Coronary artery (tissue), 2 donors: ENCODE data around the gene EML6.

Source experiments
- DNase-seq: peaks from one replicate; pipeline ENCODE4 v3.0.0-alpha.2; 2017; ENCODE audit warnings: low spot score
- H3K27ac ChIP-seq, 2 donors: fragments of 200-600 bp; sonication (generic); one replicate each; pipeline ENCODE4 v1.5.1; 2016 to 2019
- H3K4me3 ChIP-seq: fragments of 200-600 bp; sonication (generic); 2 replicates; pipeline ENCODE4 v1.5.1; 2016; ENCODE audit warnings: mild to moderate bottlenecking, moderate library complexity
- TF ChIP-seq, protein P1 (sequence below): fragments of 200-600 bp; sonication (generic); IDR thresholded peaks from one replicate; pipeline ENCODE4 v1.5.1; 2019; ENCODE audit warnings: antibody characterized with exemption

Gene EML6

DNA sequence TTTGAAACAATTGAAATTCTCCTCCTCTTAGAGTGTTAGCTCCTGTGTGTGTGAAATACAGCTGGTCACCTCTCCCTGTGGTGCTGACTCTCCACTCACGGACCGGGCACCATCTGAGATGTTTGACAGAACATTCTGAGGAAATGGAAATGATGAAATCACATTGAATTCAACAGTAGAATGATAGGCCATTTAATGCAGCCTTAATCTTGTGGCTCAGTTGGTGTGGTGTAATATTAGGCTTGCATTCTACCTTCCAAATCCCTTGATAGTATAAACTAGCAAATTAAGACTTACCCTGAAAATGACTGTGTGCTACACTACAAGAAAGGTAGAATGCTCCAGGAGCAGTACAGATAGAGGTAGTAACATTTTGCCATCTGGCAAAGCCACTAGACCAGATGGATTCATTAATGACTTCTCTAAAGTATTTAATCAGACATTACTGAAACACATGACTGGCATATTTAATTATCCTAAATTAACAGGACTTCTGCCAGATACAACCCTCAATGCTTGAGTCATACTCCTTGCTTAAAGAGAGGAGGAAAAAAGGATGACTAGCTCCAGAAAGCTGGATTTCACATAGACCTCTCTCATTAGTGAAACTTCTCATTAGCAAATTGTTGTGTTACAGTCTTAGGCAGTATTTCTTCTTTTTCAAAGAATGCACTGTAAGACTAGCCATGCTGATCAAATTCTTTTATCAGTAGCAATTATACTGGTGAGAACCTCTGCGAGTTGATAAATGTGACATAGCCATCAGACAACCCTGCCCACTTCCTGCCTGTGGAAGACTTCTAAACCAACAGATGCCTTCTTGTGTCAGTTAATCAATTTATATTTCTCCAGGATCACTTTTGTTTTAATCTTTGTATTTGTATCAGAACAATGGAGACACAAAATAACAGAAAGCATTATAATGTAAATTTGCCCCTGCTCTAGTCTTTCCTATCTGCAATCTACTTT, 80.6 kb downstream of the EML6 start:
- Histone ChIP-seq H3K4me3 (no peak overlapping the region), H3K27ac (no peak overlapping the region)
- DNase-seq: no peak
- TF ChIP-seq, protein P1, sequence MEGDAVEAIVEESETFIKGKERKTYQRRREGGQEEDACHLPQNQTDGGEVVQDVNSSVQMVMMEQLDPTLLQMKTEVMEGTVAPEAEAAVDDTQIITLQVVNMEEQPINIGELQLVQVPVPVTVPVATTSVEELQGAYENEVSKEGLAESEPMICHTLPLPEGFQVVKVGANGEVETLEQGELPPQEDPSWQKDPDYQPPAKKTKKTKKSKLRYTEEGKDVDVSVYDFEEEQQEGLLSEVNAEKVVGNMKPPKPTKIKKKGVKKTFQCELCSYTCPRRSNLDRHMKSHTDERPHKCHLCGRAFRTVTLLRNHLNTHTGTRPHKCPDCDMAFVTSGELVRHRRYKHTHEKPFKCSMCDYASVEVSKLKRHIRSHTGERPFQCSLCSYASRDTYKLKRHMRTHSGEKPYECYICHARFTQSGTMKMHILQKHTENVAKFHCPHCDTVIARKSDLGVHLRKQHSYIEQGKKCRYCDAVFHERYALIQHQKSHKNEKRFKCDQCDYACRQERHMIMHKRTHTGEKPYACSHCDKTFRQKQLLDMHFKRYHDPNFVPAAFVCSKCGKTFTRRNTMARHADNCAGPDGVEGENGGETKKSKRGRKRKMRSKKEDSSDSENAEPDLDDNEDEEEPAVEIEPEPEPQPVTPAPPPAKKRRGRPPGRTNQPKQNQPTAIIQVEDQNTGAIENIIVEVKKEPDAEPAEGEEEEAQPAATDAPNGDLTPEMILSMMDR: no peak

DNA sequence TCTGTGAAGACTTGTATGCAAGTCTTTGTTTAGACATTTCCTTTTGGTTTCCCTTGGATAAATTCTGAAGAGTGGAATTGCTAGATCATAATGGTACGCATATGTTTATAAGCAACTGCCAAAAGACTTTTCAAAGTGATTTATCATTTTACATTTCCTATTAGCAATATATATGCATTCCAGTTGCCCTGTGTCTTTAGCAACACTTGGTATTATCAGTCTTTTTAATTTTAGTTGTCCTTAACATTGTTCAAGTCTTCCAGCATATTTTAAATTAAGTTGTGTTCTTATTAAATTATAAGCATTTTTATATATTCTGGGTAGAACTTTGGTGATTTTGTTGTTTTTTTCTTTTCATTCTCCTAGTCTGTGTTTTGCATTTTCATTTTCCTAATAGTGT, 81.8 kb downstream of the EML6 start:
- no peak for DNase-seq

DNA sequence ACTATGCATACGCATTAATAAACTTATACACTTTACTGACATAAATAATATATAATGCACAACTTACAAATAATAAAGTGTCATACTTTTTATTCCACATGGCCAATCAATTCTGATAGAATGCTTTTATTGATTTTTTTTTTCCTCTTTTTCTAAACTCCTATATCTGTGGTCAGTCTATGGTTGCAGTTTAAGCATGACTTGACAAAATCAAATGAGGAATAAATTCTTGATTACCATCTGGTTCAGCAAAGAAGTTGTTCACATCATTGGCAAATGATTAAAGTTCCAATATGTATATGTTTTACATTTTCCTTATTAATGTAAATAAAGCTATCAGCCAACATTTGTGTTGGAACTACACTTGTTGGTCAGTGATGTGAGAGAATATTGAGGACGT, 83.5 kb downstream of the EML6 start:
- DNase-seq: no peak
- no peak overlapping the region for H3K4me3 ChIP-seq
- TF ChIP-seq, protein P1: no peak
- H3K27ac ChIP-seq: no peak overlapping the region

More for the DNA sequence above, 81.8 kb downstream of the EML6 start:
- TF ChIP-seq, protein P1: no peak
- Histone ChIP-seq H3K4me3 (no peak overlapping the region), H3K27ac (no peak overlapping the region)

DNA sequence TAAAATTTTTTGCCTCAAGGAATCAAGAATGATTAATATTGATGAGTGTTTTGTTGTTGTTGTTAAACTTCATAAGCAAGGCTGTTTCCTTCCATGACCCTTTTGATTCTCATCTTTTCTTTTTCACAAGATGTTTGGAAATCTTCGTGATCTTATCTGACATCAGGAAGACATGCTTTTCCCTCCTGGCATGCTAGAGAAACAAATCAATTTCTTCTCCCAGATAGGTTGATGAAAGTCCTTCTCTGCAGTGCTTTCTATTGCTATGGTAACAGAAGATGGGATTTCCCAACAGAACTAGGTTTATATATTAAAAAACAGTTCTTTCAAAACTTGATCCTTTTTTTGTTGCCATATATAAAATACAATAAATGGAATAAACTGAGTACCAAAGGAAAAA, 85.2 kb downstream of the EML6 start:
- no peak for DNase-seq
- TF ChIP-seq, protein P1: no peak
- Histone ChIP-seq H3K27ac (no peak overlapping the region), H3K4me3 (no peak overlapping the region)

DNA sequence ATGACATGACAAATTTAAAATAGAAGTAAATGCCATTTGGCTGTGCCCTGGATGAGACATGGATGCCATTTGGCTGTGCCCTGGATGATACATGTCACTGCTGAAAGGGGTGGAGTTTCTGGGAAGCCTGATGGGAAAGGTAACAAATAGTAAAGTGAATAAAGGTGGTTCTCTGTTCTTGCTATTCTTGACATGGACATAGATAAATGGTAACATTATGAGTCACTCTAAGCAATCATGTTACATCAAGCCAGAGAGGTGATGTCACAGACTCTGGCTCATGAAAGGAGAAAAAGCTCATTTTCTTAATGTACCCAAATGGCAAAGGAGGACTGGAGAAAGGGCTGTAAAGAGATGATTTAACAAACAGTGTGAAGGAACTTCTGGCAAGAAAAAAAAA, 86.4 kb downstream of the EML6 start:
- DNase-seq: no peak

DNA sequence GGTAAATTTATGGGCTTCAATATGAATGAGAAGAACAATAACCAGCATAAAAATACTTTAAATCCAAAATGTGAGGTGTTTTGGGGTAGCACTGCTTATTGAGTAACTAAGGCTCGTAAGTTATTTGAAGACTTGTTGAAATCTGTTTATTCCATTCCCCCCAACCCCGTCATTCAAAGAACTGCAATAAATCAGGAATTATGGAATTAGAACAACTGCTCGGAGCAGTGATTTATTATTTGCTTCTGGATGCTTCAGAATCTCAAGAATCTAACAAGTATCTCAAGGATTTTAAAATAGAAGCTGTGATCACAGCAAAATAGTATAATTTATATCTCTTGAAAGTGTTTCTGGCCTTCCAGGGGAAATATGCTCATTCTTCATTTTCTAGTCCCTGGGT, 86.8 kb downstream of the EML6 start:
- TF ChIP-seq, protein P1: no peak
- Histone ChIP-seq H3K4me3 (no peak overlapping the region), H3K27ac (no peak overlapping the region)
- DNase-seq: no peak

More for the DNA sequence above, 86.4 kb downstream of the EML6 start:
- no peak overlapping the region for H3K4me3 ChIP-seq
- H3K27ac ChIP-seq: no peak overlapping the region
- TF ChIP-seq, protein P1: no peak

DNA sequence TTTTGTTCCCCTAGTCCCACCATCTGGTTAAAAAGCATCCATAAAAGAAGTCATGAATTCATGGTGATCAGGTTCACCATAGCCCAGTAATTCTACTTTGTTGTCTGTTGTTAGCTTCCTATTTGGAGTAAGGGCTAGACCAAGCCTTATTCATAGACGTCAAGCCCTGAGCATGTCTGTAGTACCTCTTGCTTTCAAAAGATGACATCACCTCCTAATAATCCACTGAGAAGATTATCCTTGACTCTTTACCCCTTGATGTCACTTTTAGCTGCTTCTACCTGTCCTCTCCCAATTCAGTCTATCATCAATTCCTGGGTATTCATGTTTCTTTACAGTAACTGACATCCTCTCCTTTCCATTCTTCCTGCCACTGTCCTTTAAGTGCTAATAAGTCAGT, 90.1 kb downstream of the EML6 start:
- H3K4me3 ChIP-seq: no peak overlapping the region
- TF ChIP-seq, protein P1: no peak
- no peak overlapping the region for H3K27ac ChIP-seq
- DNase-seq: no peak
